Esophagus squamous epithelium (tissue), 4 donors: ENCODE results near the gene PDCD1LG2.

ENCODE experiments used
- POLR2A ChIP-seq, 4 donors: fragments of 450-650 bp; IDR thresholded peaks; one replicate each; pipeline ENCODE4 v1.6.1; 2017; ENCODE audit warnings: antibody characterized with exemption in 4 of 4, mild to moderate bottlenecking in 4 of 4, moderate library complexity in 3 of 4
- TF ChIP-seq, protein P1 (sequence below), 6 experiments: fragments of 450-650 bp in 4 of 6; fragments of 200-600 bp in 2 of 6; sonication (generic) in 2 of 6; IDR thresholded peaks; one replicate each; pipeline ENCODE4 v1.5.1; 2016 to 2019; ENCODE audit warnings: antibody characterized with exemption in 6 of 6, mild to moderate bottlenecking in 4 of 6, moderate library complexity in 4 of 6

DNA sequence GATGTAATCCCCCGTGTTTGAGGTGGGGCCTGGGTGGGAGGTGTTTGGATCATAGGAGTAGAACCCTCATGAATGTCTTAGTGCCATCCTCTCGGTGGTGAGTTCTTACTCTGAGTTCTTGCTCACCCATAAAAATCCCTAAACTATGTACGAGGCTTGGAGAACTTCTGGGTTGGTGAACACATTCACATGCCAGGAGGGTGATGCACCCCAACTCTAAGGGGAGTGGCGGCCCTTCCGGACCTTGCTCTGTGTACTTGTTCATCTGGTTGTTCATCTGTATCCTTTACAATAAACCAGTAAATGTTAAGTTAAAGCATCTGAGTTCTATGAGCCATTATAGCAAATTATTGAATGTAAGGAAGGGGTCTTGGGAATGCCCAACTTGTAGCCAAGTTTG lies 82.6 kb downstream of the PDCD1LG2 start:
- TF ChIP-seq, protein P1, sequence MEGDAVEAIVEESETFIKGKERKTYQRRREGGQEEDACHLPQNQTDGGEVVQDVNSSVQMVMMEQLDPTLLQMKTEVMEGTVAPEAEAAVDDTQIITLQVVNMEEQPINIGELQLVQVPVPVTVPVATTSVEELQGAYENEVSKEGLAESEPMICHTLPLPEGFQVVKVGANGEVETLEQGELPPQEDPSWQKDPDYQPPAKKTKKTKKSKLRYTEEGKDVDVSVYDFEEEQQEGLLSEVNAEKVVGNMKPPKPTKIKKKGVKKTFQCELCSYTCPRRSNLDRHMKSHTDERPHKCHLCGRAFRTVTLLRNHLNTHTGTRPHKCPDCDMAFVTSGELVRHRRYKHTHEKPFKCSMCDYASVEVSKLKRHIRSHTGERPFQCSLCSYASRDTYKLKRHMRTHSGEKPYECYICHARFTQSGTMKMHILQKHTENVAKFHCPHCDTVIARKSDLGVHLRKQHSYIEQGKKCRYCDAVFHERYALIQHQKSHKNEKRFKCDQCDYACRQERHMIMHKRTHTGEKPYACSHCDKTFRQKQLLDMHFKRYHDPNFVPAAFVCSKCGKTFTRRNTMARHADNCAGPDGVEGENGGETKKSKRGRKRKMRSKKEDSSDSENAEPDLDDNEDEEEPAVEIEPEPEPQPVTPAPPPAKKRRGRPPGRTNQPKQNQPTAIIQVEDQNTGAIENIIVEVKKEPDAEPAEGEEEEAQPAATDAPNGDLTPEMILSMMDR (IDR thresholded peaks at IDR 0.05): no peak
- no peak for TF ChIP-seq POLR2A (IDR thresholded peaks at IDR 0.05)
